ENCODE data around the gene TNS3. TPM values are rescaled to one million over a fixed set of nuclear protein-coding genes. Genes with fewer than 3 reads are reported as not detected.
"Not testable (repeated sequence)": the region's sequence is repeated elsewhere in the genome, so short reads cannot be mapped to it uniquely, and the experiment has no call there.

TNS3 gene
- total RNA-seq, result 42.4 TPM
- long read RNA-seq, partial matches to known transcripts, result 16 of 58 reads
- long read RNA-seq, other reads (novel, unspliced or antisense), result 42 of 58 reads

- intact Hi-C loops (cut with micrococcal nuclease), result no loop called here
- ATAC-seq, result peak; percentile 79
- DNase-seq, result peak; percentile 80
These were observed at the start of gene TNS3 for GRCh38 chr7:47581804-47582763. Gene TNS3 (minus strand): TSS chr7:47582111. CDS start chr7:47439636, 142,475 bp downstream.

- intact Hi-C loops (cut with micrococcal nuclease), result no loop called here
- DNase-seq, result no peak
- ATAC-seq, result no peak
These were observed 49.8 kb upstream of the TNS3 start for GRCh38 chr7:47631711-47632110.

- intact Hi-C loops (cut with micrococcal nuclease), result no loop called here
- ATAC-seq (no peak), DNase-seq (no peak)
These were observed 45.8 kb upstream of the TNS3 start for GRCh38 chr7:47627580-47628283.

GRCh38 chr7:47625861-47626715, 44.2 kb upstream of the TNS3 start:
- ATAC-seq (no peak), DNase-seq (no peak)
- intact Hi-C loops (cut with micrococcal nuclease), result no loop called here

GRCh38 chr7:47624689-47625088, 42.8 kb upstream of the TNS3 start:
- ATAC-seq (no peak), DNase-seq (no peak)
- intact Hi-C loops (cut with micrococcal nuclease), result no loop called here

GRCh38 chr7:47622946-47623640, 41.2 kb upstream of the TNS3 start:
- peak; percentile 54 for DNase-seq
- peak; percentile 90 for ATAC-seq
- intact Hi-C loops (cut with micrococcal nuclease), result no loop called here

- ATAC-seq, result peak; percentile 50
- intact Hi-C loops (cut with micrococcal nuclease), result no loop called here
- no peak for DNase-seq
These were observed 40.7 kb upstream of the TNS3 start for GRCh38 chr7:47622586-47622945.

GRCh38 chr7:47621979-47622561, 40.2 kb upstream of the TNS3 start:
- ATAC-seq, result peak; percentile 11
- intact Hi-C loops (cut with micrococcal nuclease), result no loop called here
- peak; percentile 36 for DNase-seq

- ATAC-seq (no peak), DNase-seq (no peak)
- intact Hi-C loops (cut with micrococcal nuclease), result no loop called here
These were observed 39.4 kb upstream of the TNS3 start for GRCh38 chr7:47621347-47621746.

- intact Hi-C loops (cut with micrococcal nuclease), result no loop called here
- ATAC-seq, result no peak
These were observed 37.9 kb upstream of the TNS3 start for GRCh38 chr7:47619806-47620205.

GRCh38 chr7:47617131-47617530, 35.2 kb upstream of the TNS3 start:
- intact Hi-C loops (cut with micrococcal nuclease), result no loop called here
- DNase-seq (no peak), ATAC-seq (no peak)

More at GRCh38 chr7:47619806-47620205, 37.9 kb upstream of the TNS3 start:
- DNase-seq, result no peak

- ATAC-seq (no peak), DNase-seq (no peak)
- intact Hi-C loops (cut with micrococcal nuclease), result no loop called here
These were observed 32.5 kb upstream of the TNS3 start for GRCh38 chr7:47614450-47614849.

GRCh38 chr7:47611045-47611511, 29.2 kb upstream of the TNS3 start:
- DNase-seq (no peak), ATAC-seq (no peak)
- intact Hi-C loops (cut with micrococcal nuclease), result no loop called here

GRCh38 chr7:47610506-47611044, 28.7 kb upstream of the TNS3 start:
- DNase-seq (no peak), ATAC-seq (peak; percentile 83)
- intact Hi-C loops (cut with micrococcal nuclease), result no loop called here

- intact Hi-C loops (cut with micrococcal nuclease), result no loop called here
- DNase-seq (peak; percentile 58), ATAC-seq (peak; percentile 88)
These were observed 28.0 kb upstream of the TNS3 start for GRCh38 chr7:47609803-47610452.

GRCh38 chr7:47606593-47607046, 24.7 kb upstream of the TNS3 start:
- ATAC-seq, DNase-seq: not testable (repeated sequence)

GRCh38 chr7:47605816-47606575, 24.1 kb upstream of the TNS3 start:
- intact Hi-C loops (cut with micrococcal nuclease), result no loop called here
- DNase-seq, result no peak
- no peak for ATAC-seq

More at GRCh38 chr7:47606593-47607046, 24.7 kb upstream of the TNS3 start:
- intact Hi-C loops (cut with micrococcal nuclease), result not testable (repeated sequence)

All from left ventricle myocardium superior (tissue), 1 donor.